Lung (tissue), 12 donors: ENCODE measurements around the gene GAS6. TPM values are rescaled to one million over a fixed set of nuclear protein-coding genes. Genes with fewer than 3 reads are reported as not detected.

Experiments used
- ATAC-seq: fragments of 200-7000 bp; cut with Tn5 transposase; one replicate; pipeline ENCODE4 v1.9.1; 2020; ENCODE audit warnings: moderate number of reproducible peaks; ENCODE audit not compliant: insufficient read depth, low FRiP score
- DNase-seq, 3 donors: peaks; one replicate each; pipeline ENCODE4 v3.0.0-alpha.2; 2013 to 2017
- H3K27ac ChIP-seq, 2 donors: one replicate each; pipeline ENCODE4 v1.5.1; 2013; ENCODE audit warnings: mild to moderate bottlenecking in 2 of 2, moderate library complexity in 2 of 2, control low read depth in 1 of 2, inconsistent platforms in 1 of 2, low read depth in 1 of 2, low read length in 1 of 2
- H3K27me3 ChIP-seq, 3 donors: one replicate each; pipeline ENCODE4 v1.5.1; 2013; ENCODE audit warnings: low read length in 2 of 3; ENCODE audit not compliant: control insufficient read depth in 3 of 3, insufficient read depth in 3 of 3
- H3K36me3 ChIP-seq, 4 donors: one replicate each; pipeline ENCODE4 v1.5.1; 2013; ENCODE audit warnings: low read length in 4 of 4, mild to moderate bottlenecking in 1 of 4, moderate library complexity in 1 of 4; ENCODE audit not compliant: control insufficient read depth in 4 of 4, insufficient read depth in 4 of 4
- H3K4me1 ChIP-seq, 5 donors: one replicate each; pipeline ENCODE4 v1.5.1; 2013; ENCODE audit warnings: low read length in 5 of 5, mild to moderate bottlenecking in 2 of 5, moderate library complexity in 1 of 5; ENCODE audit not compliant: control insufficient read depth in 5 of 5, insufficient read depth in 5 of 5
- H3K4me3 ChIP-seq: one replicate; pipeline ENCODE4 v1.5.1; 2013; ENCODE audit warnings: mild to moderate bottlenecking, control low read depth, moderate library complexity
- H3K9ac ChIP-seq, 2 donors: one replicate each; pipeline ENCODE4 v1.5.1; 2013; ENCODE audit warnings: low read length in 2 of 2, control low read depth in 1 of 2; ENCODE audit not compliant: insufficient read depth in 1 of 2
- H3K9me3 ChIP-seq, 4 donors: one replicate each; pipeline ENCODE4 v1.5.1; 2013; ENCODE audit warnings: low read length in 3 of 4, mild to moderate bottlenecking in 1 of 4, moderate library complexity in 1 of 4; ENCODE audit not compliant: control insufficient read depth in 4 of 4, insufficient read depth in 3 of 4
- WGBS, 2 donors: extraction: QIAGEN DNeasy Blood & Tissue Kit; methylation state at CpG; one replicate each; pipeline ENCODE4 v1.1.7; 2013; 5-methylcytosine and 5-hydroxymethylcytosine counted together
- polyA plus RNA-seq, 2 donors: library from polyadenylated mRNA; stranded (reverse); fragments of 200-250 nt; gene quantifications; one replicate each; pipeline ENCODE4 v1.2.1, GENCODE V29; 2013
- total RNA-seq, 2 donors: library from RNA; depleted of rRNA in 1 of 2; stranded (reverse); fragments of >200 nt in 1 of 2; gene quantifications; one replicate each; pipeline ENCODE4 v1.2.1, GENCODE V29; 2014 to 2021
- TF ChIP-seq, protein P1 (sequence below): IDR thresholded peaks from 2 replicates; pipeline ENCODE4 v1.5.1; 2012; ENCODE audit warnings: mild to moderate bottlenecking; ENCODE audit errors: control extremely low read depth, extremely low read depth
- donor health status: control.
- donor health status: control.
- donor health status: Bipolar disorder and iron deficiency.
- donor health status: healthy.
- donor health status: DM: yes; HTN: yes; CAD: no.

The GAS6 gene
- total and polyA plus RNA-seq, 4 donors = 61.8 to 107 (median 76.1) TPM

DNA sequence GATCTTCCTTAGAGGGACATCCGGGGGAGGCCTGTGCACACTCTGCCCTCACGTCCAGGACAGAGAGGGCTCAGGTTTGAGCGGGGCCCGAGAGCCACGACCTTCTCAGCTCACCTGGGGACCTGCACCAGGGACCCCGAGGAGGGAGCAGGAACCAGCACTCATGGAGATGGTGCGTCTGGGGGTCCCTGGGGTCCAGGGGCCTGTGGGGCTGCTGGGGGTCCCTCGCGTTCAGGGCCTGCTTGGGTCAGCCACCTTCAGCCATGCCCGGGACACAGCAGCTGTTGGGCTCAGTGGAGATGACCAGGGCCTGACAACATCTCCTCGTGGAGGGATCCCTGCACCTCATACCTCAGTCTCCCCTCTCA, 57.8 kb downstream of the GAS6 start:
- Histone ChIP-seq H3K27ac (no peak overlapping the region), H3K9me3 (peaks cover 0 to 15% (median 0%) of the 10 kb centered on the region in 4 donors), H3K36me3 (no peaks in the 10 kb centered on the region), H3K9ac (no peak overlapping the region), H3K4me3 (no peak overlapping the region), H3K4me1 (peaks cover 0 to 5% (median 4%) of the 10 kb centered on the region in 5 donors), H3K27me3 (no peaks in the 10 kb centered on the region)
- ATAC-seq (no peak), DNase-seq (no peak)
- WGBS, 2 donors = 90 to 92% methylated on average over 11 of the region's 11 CpGs
- TF ChIP-seq, protein P1, sequence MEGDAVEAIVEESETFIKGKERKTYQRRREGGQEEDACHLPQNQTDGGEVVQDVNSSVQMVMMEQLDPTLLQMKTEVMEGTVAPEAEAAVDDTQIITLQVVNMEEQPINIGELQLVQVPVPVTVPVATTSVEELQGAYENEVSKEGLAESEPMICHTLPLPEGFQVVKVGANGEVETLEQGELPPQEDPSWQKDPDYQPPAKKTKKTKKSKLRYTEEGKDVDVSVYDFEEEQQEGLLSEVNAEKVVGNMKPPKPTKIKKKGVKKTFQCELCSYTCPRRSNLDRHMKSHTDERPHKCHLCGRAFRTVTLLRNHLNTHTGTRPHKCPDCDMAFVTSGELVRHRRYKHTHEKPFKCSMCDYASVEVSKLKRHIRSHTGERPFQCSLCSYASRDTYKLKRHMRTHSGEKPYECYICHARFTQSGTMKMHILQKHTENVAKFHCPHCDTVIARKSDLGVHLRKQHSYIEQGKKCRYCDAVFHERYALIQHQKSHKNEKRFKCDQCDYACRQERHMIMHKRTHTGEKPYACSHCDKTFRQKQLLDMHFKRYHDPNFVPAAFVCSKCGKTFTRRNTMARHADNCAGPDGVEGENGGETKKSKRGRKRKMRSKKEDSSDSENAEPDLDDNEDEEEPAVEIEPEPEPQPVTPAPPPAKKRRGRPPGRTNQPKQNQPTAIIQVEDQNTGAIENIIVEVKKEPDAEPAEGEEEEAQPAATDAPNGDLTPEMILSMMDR = no peak

DNA sequence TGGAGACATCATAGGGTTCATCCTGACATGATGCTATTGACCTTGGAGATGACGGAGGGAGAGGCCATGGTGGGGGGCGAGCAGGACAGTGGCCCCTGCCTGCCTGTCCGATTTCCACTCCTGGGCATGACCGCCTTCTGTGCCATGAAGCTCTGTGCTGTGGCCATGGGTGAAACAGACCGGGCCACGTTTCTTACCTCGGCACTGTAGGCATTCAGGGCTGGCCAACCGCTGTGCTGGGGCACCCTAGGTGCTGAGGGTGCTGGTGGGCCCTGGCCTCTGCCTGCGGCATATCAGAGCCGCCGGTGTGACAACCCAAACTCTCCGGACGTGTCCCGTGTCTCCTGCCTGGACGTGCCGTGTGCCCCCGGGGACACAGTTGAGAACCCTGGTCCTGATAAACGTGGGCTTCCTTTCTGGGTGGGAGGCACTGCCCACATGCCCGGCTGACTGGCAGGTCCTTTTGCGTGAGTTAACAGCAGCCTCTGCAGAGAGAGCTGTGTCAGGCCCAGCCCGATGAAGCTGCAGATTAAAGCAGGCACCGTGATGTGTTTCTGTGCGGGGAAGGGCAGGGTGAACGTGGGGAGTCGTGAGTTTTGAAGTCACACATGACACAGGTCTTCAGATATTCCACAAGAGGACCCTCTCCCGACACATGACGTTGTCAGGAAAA, 58.3 kb downstream of the GAS6 start:
- 94% methylated on average over 27 of the region's 27 CpGs for WGBS, 2 donors
- Histone ChIP-seq H3K36me3 (no peaks in the 10 kb centered on the region), H3K27me3 (no peaks in the 10 kb centered on the region), H3K27ac (no peak overlapping the region), H3K4me3 (no peak overlapping the region), H3K9ac (no peak overlapping the region), H3K4me1 (peaks cover 0 to 5% (median 4%) of the 10 kb centered on the region in 5 donors), H3K9me3 (peaks cover 0 to 15% (median 0%) of the 10 kb centered on the region in 4 donors)
- TF ChIP-seq, protein P1 = no peak
- DNase-seq (no peak), ATAC-seq (no peak)

DNA sequence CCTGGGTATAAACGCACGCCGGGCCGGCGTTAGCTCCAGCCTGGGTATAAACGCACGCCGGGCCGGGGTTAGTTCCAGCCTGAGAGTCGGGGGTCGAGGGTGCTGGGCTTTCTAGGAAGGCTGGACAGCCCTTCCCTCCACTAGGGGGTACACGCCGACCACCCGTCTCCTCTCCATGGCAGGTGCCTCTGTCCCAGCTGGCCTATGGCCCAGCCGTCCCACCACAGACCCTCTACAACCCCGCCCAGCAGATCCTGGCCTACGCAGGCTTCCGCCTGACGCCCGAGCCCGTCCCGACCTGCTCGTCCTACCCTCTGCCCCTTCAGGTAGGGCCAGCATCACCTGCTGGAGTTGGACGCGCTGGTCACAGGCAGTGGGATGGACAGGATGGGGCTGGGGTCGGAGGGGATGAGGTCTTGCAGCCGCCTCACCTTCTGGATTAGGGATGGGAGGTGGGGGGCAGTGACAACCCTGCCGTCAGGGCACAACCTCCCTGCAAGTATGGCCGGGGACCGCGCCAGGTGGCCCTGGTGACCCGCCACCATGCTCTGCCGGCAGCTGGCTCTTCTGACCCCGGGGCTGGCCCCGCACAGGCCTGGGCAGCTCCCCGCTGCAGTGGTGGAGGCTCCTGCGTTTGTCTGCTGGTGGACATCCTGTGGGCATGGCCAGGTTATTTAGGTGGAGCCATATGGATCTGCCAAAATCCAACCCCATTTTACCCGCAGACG, 59.0 kb downstream of the GAS6 start:
- Histone ChIP-seq H3K27ac (no peak overlapping the region), H3K4me3 (no peak overlapping the region), H3K9me3 (peaks cover 0 to 14% (median 0%) of the 10 kb centered on the region in 4 donors), H3K27me3 (no peaks in the 10 kb centered on the region), H3K9ac (no peak overlapping the region), H3K4me1 (peaks cover 0 to 5% (median 4%) of the 10 kb centered on the region in 5 donors), H3K36me3 (no peaks in the 10 kb centered on the region)
- no peak for ATAC-seq
- TF ChIP-seq, protein P1 = no peak
- no peak for DNase-seq
- 91 to 96% methylated on average over 38 to 39 of the region's 39 CpGs for WGBS, 2 donors
